AG10803 (cell line): ENCODE data around the gene KCTD16.

Experiments used
- DNase-seq: peaks from one replicate; pipeline ENCODE4 v3.0.0; 2010; ENCODE audit warnings: low read depth
- H3K4me3 ChIP-seq: 2 replicates; pipeline ENCODE4 v1.5.1; 2011; ENCODE audit warnings: mild to moderate bottlenecking, low read length, control low read depth
- CTCF ChIP-seq: conservative IDR thresholded peaks from 2 replicates; pipeline ENCODE4 v1.5.1; 2011; ENCODE audit warnings: mild to moderate bottlenecking, low read length, control low read depth, inconsistent platforms

The KCTD16 gene

GRCh38 chr5:144196612-144197011 is 25.9 kb downstream of the KCTD16 start:
- H3K4me3 ChIP-seq, result no peak overlapping the region
- no peak; the same call in 1 of the 2 replicates for TF ChIP-seq CTCF
- no peak for DNase-seq

- peak; percentile 37 for DNase-seq
- no peak overlapping the region for H3K4me3 ChIP-seq
- no peak for TF ChIP-seq CTCF
These were observed 27.7 kb downstream of the KCTD16 start for GRCh38 chr5:144198386-144198785.

GRCh38 chr5:144201588-144201987 is 30.9 kb downstream of the KCTD16 start:
- no peak for TF ChIP-seq CTCF
- H3K4me3 ChIP-seq, result no peak overlapping the region
- no peak for DNase-seq

- no peak overlapping the region for H3K4me3 ChIP-seq
- peak; percentile 49 for DNase-seq
- no peak for TF ChIP-seq CTCF
These were observed 31.4 kb downstream of the KCTD16 start for GRCh38 chr5:144202072-144202471.

- H3K4me3 ChIP-seq, result no peak overlapping the region
- DNase-seq, result no peak
- TF ChIP-seq CTCF, result no peak
These were observed 32.1 kb downstream of the KCTD16 start for GRCh38 chr5:144202726-144203125.

GRCh38 chr5:144203750-144204596 is 33.3 kb downstream of the KCTD16 start:
- no peak overlapping the region for H3K4me3 ChIP-seq
- peak; percentile 76 for DNase-seq
- peak; percentile 95 for TF ChIP-seq CTCF

- H3K4me3 ChIP-seq, result peak overlapping the region; percentile 52
These were observed 34.5 kb downstream of the KCTD16 start for GRCh38 chr5:144205141-144205551.

More at GRCh38 chr5:144205141-144205551, 34.5 kb downstream of the KCTD16 start:
- DNase-seq, result peak; percentile 52
- no peak for TF ChIP-seq CTCF
